Measurements from ENCODE around the gene EML1.

Gene EML1

DNA sequence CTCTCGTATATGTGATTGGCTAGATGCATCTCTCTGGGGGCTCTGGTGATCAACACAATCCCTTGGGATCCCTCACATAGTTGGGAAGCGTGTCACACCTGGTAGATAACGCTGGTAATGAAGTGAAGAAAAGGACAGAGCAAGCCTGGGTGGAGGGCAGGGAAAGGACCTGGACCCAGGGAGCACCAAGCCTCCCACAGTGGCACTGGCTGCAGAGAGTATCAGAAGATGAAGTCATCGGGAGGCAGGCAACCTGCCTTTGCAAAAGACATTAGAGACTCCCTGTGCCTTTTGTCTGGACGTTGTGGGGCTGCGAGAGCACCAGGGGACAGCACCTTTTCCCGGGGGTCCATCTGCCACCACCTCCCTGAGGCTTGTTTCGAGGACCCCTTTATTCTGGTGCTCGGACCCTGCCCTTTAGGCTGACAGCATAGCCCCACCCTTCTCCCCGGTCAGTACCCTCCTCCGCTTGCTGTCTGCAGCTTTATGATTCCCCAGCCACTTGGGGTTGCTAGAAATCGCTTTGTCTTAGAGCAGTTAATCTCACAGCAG lies 116.4 kb downstream of the EML1 start:
- no peak for DNase-seq

DNA sequence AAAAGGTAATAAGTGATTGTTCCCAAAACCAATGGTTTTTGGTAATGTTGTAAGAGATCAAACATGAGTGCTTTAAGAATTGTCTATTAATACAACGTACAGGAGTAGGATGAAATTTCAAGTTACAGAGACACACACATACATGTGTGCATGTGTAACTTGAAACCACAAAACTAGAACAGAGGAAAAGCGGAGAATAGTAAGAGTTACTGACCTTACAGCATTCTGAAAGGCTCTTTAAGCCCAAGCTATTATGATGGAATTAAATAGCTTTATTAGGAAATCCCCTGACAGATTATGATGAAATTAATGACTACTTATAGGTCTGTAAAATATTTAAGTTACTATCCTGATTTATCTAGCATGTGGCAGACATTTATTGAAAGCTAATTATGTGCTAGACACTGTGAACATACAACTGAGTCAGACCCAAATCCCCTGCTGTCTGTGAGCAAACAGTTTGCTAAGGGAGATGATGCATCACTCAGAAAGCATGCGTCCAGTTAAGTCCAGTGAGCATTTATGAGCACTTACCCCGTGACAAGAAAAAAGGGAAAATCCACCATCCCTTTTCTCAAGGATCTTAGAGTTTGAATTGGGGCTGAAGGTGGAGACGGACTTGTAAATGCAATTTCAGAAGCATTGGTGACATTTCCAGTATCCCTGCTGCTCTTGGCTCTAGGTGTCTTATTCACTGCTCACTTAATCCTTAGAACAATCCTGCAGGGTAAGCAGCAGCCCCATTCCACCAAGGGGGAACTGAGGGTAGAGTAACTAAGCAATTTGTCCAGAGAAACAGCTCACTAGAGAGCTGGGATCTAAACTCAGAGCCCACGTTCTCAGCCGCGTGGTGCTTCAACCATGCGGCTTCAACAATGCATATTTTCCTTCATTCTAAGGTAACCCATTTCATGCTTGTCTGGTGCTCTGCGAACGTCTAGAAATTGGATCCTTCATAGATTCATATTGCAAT lies 117.4 kb downstream of the EML1 start:
- no peak for DNase-seq

DNA sequence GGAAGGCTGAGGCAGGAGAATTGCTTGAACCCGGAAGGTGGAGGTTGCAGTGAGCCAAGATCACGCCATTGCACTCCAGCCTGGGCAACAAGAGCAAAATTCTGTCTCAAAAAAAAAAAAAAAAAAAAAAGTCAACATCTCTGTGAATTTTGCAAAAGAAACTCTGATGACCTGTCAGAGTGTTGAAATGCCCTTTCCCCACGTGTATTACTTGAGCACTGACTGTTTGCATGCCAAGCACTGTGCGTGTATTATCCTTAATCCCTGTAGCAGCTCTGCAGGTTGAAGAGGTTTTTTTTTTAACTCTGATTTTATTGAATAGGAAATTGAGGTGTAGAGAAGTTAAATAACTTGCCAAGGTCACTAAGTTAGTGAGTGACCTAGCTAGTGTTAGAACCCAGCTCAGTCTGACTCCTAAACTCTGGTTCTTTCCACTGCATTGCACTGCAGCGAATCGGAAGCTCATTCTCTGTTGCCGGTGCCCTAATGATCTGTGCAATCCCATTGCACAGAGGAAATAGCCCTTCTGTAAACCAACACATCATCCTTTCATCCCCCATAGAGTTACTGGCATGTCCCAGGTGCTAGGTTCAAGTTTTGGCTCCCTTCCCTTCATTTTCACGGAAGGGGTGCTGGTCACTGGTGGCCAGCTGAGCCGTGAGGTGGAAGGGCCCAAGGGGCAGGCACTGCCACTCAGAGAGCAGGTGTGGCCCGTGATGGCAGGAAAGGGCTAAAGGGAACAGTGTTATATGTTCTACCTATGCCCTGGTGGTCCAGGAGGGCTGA lies 122.3 kb downstream of the EML1 start:
- no peak for DNase-seq

DNA sequence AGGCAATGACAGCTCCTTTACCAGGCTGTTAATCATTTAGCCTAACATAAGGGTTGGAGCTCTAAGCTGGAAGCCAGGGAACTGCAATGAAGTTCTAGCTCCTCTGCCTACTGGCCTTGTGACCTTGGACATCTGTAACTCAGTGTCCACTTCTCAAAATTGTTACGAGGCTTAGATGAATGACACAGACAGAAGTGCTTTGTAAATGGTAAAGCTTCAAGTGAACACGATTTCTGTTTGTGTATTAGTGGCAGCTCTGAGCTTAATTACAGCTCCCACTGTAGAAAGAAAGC lies 122.8 kb downstream of the EML1 start:
- DNase-seq, result no peak

DNA sequence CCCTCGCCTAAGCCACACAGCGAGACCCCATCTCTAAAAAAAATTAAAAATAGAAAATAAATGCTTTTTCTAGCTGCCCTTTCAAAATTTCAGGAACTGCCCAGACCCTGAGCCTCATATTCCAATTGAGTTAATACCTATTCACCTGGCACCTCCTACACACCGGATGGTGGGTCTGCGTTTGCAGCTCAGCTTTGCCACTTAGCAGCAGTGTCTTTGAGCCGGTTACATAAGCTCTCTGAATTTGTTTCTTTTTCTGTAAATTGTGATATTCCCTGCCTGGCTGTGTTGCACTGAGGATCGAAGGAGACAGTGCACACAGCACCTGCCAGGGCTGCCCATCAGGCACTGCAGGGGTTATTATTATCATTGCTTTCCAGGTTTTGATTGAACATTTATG lies 125.6 kb downstream of the EML1 start:
- DNase-seq, result no peak

DNA sequence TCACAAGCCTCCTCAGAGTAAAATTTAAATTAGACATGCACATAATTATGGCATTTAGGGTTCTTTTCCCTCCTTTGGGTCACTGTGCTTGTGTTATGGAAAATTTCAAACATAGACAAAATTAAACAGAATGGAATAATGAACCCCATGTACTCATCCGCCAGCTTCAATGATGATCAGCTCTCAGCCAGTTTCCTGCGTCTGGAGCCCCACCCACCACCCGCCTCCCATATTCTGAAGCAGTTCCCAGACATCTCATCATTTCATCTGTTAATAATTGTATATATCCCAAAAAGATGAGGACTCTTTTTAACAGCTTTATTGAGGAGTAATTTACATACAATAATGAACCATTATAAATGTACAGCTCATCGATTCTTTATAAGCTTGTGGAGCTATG lies 128.2 kb downstream of the EML1 start:
- no peak for DNase-seq

DNA sequence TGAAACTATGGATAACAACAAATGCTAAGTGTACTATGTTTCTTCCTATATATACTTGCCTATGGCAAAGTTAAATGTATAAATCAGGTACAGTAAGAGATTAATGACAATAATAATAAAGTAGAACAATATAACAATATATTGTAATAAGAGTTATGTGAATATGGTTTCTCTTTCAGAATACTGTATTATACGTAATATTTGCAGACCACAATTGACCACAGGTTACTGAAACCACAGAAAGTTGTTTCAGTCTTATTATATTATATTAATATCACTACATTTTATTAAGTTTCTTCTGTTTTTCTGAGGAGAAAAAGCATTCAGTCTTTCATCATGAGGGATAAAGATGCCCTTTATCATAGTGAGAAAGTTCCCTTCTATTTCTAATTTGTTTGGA lies 131.2 kb downstream of the EML1 start:
- DNase-seq, result no peak

DNA sequence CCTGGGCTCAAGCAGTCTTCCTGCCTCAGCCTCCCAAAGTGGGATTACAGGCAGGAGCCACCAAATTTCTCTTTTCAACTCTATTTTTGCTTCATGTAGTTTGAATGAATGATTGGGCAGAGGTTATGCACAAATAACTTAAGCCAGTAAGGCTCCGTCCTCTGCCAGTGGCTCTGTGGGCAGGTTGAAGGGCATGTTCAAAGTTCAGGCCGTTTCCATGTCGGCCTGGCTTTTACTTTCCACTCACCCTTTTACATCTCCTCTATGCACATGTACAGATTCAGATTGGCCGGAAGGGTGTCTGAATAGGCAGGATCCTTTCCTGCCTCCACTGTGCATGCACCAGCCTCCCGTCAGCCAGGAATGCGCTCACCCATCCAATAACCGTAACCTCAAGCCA lies 132.3 kb downstream of the EML1 start:
- no peak for DNase-seq

DNA sequence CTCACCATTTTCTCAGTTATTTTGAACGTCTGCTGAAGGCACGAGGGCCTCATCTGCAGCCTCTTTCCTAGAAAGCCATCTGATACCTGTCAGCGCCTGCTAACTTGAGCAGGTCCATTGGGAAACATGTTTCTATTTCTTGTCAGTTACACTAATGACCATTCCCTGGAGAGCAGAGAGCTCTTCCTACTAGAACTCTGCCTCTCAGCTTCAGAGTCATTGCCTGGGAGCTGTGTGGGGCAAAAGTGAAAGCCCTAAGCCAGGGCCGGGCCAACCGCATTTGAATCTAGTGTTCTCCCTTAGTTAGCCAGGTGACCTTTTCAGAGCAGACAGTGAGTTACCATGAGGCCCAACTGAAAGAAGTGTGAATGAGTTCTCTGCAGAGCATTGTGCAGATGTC lies 135.8 kb downstream of the EML1 start:
- DNase-seq, result no peak

DNA sequence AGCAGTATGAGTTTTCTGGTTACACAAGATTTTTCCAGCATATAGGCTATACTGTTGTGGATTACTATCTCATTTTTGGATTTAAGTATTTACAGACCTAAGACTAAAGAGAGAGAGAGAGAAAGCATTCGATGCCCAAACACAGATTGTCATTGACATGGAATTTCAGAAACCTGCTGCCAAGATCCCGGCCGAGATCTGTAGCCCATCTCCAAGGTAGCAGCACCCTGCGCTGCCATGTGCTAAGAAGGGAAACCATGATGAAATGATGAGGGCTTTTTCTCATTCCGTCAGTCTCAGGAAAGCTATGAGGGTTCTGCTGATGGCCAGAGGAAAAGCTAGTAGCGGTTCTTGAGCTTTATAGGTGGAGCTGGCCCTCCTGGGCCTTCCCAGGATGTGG lies 136.4 kb downstream of the EML1 start:
- no peak for DNase-seq

DNA sequence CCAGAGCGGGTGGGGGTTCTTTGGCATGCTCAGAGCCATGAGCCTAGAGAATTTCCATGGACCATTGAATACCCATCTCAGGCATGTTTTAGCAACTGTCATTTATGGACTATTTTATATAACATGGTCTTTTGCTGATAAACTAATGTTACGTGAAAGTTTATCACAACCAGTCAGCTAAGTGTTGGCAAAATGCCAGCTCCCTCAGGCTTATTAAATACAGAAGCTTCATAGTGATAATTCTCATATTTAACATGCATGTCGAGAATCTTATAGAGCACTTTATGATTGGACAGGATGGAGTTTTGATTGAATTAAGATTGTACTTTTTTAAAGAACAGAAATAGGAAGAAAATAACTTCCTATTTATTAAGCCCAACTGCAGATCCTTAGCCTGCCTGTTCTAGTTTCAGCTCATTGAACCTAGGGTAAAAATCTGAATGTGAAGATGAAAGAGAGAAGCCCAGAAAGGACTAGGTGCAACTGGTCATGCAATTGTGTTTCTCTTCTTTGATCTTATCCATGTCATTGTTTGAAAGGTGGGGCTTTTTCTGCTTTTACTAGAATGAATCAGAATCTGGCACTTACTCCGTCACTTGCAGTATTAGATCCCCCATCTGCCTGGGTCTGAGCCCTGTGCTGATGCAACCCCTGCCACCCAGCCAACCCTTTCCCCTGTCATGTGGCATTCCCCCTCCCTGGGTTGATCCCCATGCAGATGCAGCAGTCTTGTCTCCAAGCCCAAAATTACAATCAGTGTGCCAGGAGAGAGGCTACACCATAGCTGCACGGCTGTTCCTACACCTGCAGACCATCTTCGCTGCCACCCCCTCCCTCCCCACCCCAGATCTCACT lies 137.4 kb downstream of the EML1 start:
- peak; percentile 38 to 53 for DNase-seq

DNA sequence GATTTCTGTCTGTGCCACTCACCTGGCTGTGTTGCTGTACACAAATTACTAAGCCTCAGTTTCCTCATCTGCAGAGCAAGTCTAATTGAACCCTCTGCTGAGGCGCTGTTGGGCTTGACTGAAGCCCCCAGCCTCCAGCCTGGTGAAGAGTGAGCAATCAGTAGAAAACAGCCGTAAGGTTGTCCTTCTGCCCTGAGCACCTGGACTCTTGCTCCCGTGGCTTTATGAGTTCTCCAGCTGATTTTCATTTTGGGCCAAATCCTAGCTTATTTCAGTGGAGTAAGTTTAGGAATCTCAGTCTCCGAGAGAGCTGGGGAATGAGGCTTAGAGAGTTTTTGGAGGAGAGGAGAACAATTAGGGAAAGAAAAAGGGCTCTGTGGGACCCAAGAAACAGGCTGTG lies 138.1 kb downstream of the EML1 start:
- DNase-seq, result no peak

DNA sequence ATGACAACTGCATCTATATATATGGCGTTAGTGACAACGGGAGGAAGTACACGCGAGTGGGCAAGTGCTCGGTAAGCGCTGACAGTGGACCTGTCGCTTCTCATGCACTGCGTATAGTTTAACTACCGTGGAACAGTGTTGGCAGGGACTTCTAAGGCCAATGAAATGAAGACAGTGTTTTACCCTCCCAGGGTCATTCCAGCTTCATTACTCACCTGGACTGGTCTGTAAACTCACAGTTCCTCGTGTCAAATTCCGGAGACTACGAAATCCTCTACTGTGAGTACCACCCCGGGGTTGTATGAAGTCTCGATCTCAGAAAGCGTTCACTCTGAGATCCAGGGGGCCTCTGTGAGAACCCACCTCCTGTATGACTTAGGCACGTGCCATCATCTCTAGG lies 142.8 kb downstream of the EML1 start:
- DNase-seq, result no peak

DNA sequence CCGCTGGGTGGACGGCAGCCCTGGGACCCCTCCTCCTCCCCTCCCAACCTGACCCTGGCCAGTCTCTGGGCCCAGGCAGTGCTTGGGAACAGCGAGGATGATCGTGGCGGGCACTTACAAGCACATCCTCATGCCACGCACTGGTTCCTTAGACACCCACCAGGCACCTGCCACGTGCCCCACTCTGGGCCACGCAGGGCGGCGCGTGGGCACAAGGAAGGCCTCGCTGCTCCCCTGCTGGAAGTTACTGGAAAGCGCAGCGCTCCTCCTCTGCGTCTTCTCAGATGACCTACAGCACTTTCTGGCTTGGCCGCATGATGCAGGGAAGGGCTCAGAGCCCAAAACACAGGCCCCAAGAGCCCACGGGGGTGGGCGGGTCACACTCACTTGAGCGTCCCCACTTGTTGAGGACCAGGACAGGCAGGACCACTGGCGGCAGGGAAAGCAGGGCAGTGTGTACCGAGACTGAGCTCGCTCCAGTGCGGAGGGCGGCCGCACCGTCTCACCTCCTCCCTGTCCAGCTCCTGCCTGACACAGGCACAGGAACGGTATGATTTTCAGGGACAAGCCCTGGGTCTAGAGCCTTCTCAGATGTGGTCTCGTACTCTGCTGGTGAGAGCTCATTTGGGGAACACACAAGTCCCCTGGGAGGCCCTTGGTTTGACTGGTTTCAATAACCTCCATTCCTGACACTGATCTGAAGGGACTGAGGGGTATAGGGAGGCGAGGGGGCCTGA lies 143.7 kb downstream of the EML1 start:
- no peak for DNase-seq

DNA sequence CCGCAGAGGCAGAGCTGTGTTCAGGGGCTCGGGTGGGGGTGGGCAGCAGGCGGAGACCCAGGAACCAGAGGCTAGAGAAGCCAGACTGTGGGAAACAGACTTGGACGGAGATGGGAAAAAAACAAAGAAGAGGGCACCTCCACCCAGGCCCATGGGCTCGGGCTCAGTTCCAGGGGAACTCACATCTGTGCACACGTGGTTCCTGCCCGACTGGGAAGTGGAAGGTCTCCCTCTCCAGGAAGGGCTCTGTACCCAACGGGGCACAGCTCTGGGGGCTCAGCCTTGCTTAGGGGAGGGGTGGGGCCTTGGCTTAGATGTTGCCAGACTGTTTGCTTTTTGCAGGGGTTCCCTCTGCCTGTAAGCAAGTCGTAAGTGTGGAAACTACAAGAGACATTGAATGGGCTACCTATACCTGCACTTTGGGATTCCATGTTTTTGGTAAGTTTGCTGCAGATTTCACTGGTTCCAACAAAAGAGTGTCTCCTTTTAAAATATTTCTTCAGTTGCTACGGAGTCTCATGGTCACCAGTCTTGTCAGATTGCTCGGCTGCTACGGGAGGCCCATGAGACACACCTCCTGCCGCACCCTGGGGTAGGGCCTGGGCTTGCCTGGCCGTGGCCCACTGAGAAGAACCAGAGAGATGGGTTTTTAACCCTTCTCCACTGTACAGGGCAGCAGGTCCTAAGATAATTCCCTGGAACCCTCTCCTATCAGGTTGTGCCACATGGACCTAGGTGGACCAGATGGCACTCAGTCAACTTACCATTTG lies 144.4 kb downstream of the EML1 start:
- DNase-seq, result no peak

DNA sequence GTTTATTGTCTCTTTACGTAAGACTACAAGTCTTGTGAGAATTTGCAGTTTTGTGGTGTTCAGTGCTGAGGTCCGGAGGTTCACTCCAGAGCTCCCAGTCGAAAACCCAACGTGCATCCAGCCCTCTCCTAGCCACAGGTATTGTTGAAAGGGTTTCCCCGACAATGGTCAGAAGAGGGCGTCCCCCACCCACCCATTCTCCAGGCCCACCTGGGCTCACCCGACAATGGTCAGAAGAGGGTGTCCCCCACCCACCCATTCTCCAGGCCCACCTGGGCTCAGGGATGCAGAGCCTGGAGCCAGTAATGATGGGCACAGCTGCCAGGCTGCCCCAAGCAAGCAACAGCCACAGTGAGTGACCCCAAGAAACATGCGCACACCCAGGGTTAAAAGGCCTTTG lies 145.2 kb downstream of the EML1 start:
- no peak for DNase-seq

DNA sequence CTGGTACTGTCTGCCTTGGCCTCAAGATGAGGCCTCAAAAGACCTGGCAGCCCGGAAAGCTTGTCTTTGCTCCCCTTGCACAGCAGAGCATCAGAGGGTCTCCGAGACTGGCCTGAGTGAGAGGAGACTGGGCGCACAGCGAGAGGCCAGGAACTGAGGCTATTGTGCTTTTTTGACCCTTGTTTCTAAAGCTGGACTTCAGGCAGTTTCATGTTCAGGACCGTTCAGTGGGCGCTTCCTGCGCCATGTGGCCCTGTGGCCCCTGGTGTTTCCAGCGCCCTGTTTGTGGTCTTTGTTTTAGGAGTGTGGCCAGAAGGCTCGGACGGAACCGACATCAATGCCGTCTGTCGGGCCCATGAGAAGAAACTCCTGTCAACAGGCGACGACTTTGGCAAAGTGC lies 145.7 kb downstream of the EML1 start:
- DNase-seq, result no peak

DNA sequence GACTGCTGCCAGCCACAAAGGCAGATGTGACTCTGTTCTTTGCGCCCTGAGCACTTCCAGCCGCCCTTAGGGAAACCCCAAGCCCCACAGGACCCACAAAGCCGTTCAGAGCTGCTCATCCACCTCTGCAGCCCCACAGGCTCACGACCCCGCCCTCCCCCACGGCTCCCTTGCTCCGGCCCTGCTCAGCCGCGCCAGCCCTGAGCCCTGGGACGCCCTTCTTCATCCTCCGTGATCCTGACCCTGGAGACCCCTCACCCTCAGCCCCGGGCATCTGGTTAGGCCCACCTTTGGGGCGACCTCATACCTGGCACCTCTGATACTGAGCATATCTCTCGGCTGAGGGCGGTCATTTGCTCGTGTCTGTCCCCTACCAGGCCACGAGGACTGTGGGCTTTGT lies 146.2 kb downstream of the EML1 start:
- DNase-seq, result no peak

DNA sequence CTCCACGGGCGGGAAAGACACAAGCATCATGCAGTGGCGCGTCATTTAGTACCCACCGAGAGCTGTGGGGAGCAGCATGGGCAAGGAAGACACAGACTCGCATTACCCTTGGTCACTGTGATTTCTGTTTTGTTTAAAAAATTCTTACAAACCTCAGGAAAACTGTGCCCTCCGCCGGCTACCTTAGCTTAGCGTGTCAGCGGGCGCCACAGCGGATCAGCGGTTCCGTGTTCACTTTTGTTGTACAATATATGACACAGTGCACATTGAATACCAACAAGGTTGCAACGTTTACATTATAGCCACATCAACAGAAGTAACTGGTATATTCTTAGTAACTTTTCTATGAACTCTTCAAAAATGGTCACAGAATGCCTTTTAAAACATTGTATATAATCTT lies 146.9 kb downstream of the EML1 start:
- DNase-seq, result no peak

DNA sequence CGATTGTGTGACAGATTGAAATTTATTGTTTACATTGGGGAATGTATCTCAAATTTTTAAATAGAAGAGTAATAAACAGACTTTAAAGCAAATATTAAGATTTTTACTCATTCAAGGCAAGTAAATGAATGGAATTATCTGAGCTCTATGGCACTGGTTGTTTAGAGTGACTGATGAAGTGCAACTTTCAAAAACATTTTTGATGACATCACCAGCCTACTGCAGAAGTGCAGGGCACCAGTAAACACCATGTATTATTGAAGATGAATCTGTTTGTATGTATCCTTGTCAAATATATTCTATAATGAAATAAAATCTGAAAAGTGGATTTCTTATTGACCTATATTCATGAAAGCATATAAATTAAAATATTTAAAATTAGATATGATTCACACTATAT lies 148.0 kb downstream of the EML1 start:
- DNase-seq, result no peak

DNA sequence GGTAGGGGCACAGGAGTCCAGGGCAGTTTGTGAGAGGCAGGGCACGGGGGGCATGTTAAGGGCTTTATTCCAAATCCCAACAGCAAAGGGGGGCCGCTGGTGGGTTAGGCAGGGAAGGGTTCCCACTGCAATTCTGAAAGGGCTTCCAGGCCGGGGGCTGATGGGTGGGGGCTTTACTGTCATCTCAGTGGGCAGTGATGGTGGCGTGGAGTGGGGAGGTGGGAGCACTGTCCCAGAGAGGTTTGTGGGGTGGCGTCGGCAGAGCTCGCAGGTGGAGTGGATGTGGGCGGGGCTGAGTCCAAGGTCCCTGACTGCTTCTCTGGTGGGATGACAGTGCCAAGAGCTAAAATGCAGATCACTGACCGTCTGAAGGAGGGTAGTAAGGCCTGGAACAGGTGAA lies 150.4 kb downstream of the EML1 start:
- DNase-seq, result no peak

DNA sequence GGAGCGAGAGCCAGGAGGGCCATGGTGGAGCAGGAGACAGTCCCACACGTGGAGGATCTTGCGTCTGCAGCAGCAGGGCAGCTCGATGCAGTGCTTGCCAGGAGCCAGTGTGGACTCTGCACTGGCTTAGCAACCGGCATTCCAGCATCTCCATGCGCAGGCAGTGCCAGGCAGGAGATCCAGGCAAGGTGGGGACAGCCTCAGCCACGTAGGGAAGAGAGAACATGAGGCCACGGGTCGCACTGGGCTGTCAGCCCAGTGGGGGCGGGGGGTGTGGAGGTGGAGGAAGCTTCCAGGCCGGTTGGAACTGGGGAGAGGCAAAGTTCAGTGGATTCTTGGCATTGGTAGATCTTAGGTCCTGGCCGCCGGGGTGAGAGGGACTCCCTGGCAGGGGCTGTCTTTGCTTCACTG lies 151.0 kb downstream of the EML1 start:
- DNase-seq, result no peak
